Activated CD4-positive, alpha-beta T cell treated with anti-CD3 and anti-CD28 coated beads, Interleukin-2, amount 10 ng/mL, durations not matched to agents 7 days and 5 days (primary cell): ENCODE data around the gene DEFB121. TPM values are rescaled to one million over a fixed set of nuclear protein-coding genes. Genes with fewer than 3 reads are reported as not detected.
"Not testable (repeated sequence)": the region's sequence is repeated elsewhere in the genome, so short reads cannot be mapped to it uniquely, and the experiment has no call there.

Experiments used
- CTCF ChIA-PET: fragments of 350-600 bp; sonication (Branson Sonifier 250); formaldehyde crosslinking; loops from one replicate; lab custom pipeline; 2021; ENCODE audit warnings: antibody characterized with exemption; lab: Charles Lee
- POLR2A ChIA-PET: fragments of 350-600 bp; sonication (Branson Sonifier 250); formaldehyde crosslinking; loops from one replicate; lab custom pipeline; 2021; ENCODE audit warnings: antibody characterized with exemption; lab: Charles Lee
- DNase-seq: peaks from one replicate; pipeline ENCODE4 v3.0.0-alpha.2; 2020
- H3K27ac Mint-ChIP-seq: one replicate; pipeline ENCODE4 v1.8.0; 2021; ENCODE audit warnings: mild to moderate bottlenecking, moderate library complexity, mixed read lengths
- H3K27me3 Mint-ChIP-seq: one replicate; pipeline ENCODE4 v1.8.0; 2021; ENCODE audit warnings: mixed read lengths
- H3K36me3 Mint-ChIP-seq: one replicate; pipeline ENCODE4 v1.8.0; 2021; ENCODE audit warnings: low read depth, mixed read lengths
- H3K4me1 Mint-ChIP-seq: one replicate; pipeline ENCODE4 v1.8.0; 2021; ENCODE audit warnings: mixed read lengths
- H3K4me3 Mint-ChIP-seq: one replicate; pipeline ENCODE4 v1.8.0; 2021; ENCODE audit warnings: mild to moderate bottlenecking, moderate library complexity, mixed read lengths
- H3K9me3 Mint-ChIP-seq: one replicate; pipeline ENCODE4 v1.8.0; 2021; ENCODE audit warnings: mixed read lengths
- total RNA-seq, 2 experiments: library from RNA; stranded (reverse); gene quantifications; one replicate each; pipeline ENCODE4 v1.2.3, GENCODE V29; 2021

Gene DEFB121
- total RNA-seq, result not detected

GRCh38 chr20:31406115-31406514, at the start of gene DEFB121:
Gene DEFB121, minus strand, starts transcription at chr20:31406215. Its CDS starts 63 bp downstream, at chr20:31406152.
- DNase-seq, result no peak
- Mint-ChIP-seq H3K4me3 (no peak within 1 kb of the TSS), H3K36me3 (no peaks in the 10 kb centered on the region), H3K4me1 (no peaks in the 10 kb centered on the region), H3K27ac (no peak within 1 kb of the TSS), H3K27me3 (peaks cover 2% of the 10 kb centered on the region), H3K9me3 (no peaks in the 10 kb centered on the region)
- POLR2A ChIA-PET, result no interaction called here
- CTCF ChIA-PET, result no interaction called here

DNA sequence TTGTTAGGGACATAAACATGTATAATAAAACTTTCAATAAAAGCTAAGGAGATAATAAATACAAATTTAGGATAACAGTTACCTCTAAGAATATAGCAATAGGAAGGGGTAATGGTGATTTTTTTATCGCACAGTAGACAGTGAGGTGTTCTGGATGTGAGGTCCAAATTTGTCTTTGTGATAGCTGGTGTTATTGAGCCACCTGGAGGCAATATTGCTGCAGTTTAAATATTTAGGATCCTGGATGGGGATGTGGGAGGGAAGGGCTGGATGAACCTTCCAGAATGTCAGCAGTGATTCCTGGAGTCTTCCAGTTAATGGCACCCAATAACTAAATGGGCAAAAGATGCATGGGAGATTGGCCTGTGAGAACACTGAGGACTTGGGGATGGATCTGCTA, 48.3 kb upstream of the DEFB121 start:
- H3K36me3 Mint-ChIP-seq, result no peaks in the 10 kb centered on the region
- no peak overlapping the region for H3K4me3 Mint-ChIP-seq
- H3K27ac Mint-ChIP-seq, result no peak overlapping the region
- H3K27me3 Mint-ChIP-seq, result peaks cover 11% of the 10 kb centered on the region
- DNase-seq, result no peak
- H3K4me1 Mint-ChIP-seq, result no peaks in the 10 kb centered on the region
- ChIA-PET POLR2A (no interaction called here), CTCF (interaction anchor here (0.5 to 0.7 kb wide), 2 partner anchors 59 to 108 kb away, joined by 3 read pairs; no protein-coding TSS in a partner anchor)
- no peaks in the 10 kb centered on the region for H3K9me3 Mint-ChIP-seq

DNA sequence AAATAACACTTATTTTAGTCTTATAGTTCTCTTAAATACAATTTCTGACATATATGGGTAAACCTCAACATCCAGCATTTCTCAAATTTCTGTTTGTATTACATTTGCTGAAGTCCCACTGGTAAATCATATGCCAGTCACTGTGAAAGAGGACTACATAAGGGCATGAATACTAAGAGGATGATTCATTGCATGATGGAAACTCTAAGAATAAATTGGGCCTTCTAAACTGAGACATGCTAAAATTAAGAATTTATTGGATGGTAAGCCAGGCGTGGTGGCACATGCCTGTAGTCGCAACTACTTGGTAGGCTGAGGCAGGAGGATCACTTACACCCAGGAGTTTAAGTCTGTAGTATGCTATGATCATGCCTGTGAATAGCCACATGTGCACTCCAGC, 46.6 kb upstream of the DEFB121 start:
- no peak for DNase-seq
- H3K9me3 Mint-ChIP-seq, result no peaks in the 10 kb centered on the region
- no peaks in the 10 kb centered on the region for H3K36me3 Mint-ChIP-seq
- no peaks in the 10 kb centered on the region for H3K4me1 Mint-ChIP-seq
- ChIA-PET POLR2A (no interaction called here), CTCF (no interaction called here)
- no peak overlapping the region for H3K27ac Mint-ChIP-seq
- H3K27me3 Mint-ChIP-seq, result peaks cover 5% of the 10 kb centered on the region
- no peak overlapping the region for H3K4me3 Mint-ChIP-seq

GRCh38 chr20:31449511-31450414, 43.7 kb upstream of the DEFB121 start:
- POLR2A ChIA-PET, result interaction anchor here (0.6 kb wide), 1 partner anchor 59 kb away, joined by 3 read pairs; no protein-coding TSS in a partner anchor
- Mint-ChIP-seq H3K9me3 (no peaks in the 10 kb centered on the region), H3K36me3 (no peaks in the 10 kb centered on the region), H3K4me1 (no peaks in the 10 kb centered on the region), H3K4me3 (no peak overlapping the region), H3K27ac (no peak overlapping the region), H3K27me3 (peaks cover 3% of the 10 kb centered on the region)
- CTCF ChIA-PET, result interaction anchor here (0.6 kb wide), 1 partner anchor 179 kb away, joined by 3 read pairs; no protein-coding TSS in a partner anchor
- DNase-seq, result no peak

- H3K36me3 Mint-ChIP-seq, result no peaks in the 10 kb centered on the region
- H3K4me1 Mint-ChIP-seq, result no peaks in the 10 kb centered on the region
- H3K9me3 Mint-ChIP-seq, result no peaks in the 10 kb centered on the region
- peaks cover 2% of the 10 kb centered on the region for H3K27me3 Mint-ChIP-seq
- DNase-seq, result no peak
- ChIA-PET POLR2A (no interaction called here), CTCF (no interaction called here)
- H3K27ac Mint-ChIP-seq, result no peak overlapping the region
- no peak overlapping the region for H3K4me3 Mint-ChIP-seq
Observed at GRCh38 chr20:31446084-31446819, 40.2 kb upstream of the DEFB121 start.

DNA sequence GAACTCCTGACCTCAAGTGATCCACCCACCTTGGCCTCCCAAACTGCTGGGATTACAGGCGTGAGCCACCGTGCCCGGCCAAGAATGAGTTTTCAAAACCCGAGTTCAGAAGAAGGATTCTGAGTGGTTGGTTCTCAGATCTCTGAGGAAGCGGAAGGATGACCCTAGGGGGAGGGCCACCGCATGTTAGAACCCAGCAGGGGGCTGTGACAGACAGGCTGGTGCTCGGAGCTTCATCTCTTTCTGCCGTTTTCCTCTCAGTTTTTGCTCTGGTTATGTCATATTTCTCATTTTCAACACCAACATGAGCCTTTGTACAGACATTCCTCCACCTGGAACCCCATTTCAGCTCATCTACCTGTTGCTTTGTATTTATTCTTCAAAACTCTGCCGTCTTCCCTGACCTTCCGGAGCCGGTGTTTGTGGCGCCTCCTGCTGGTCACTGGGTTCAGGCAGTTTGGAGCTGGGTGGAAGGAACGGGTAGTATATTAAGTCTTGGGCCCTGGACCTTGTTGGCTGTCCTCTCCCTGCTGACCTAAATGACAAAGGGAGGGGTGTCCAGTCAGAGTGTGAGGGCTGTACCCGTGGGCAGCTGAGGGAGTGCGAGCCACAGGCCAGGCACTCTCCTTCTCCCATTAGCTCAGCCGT, 34.1 kb upstream of the DEFB121 start, which contains the start of gene DEFB123:
DEFB123 (plus strand) TSS at position 621 of the 648 bp plus-strand sequence. CDS start 67 bp downstream, outside the sequence.
- Mint-ChIP-seq H3K4me1 (no peaks in the 10 kb centered on the region), H3K27me3 (no peaks in the 10 kb centered on the region), H3K27ac (no peak within 1 kb of the TSS), H3K4me3 (no peak within 1 kb of the TSS), H3K9me3 (no peaks in the 10 kb centered on the region), H3K36me3 (no peaks in the 10 kb centered on the region)
- no peak for DNase-seq
- ChIA-PET CTCF (interaction anchor here (1.9 kb wide), 1 partner anchor 63 kb away, joined by 4 read pairs; no protein-coding TSS in a partner anchor), POLR2A (no interaction called here)

- Mint-ChIP-seq H3K4me1 (no peaks in the 10 kb centered on the region), H3K9me3 (no peaks in the 10 kb centered on the region), H3K36me3 (no peaks in the 10 kb centered on the region), H3K27me3 (peaks cover 12% of the 10 kb centered on the region), H3K27ac (no peak overlapping the region), H3K4me3 (no peak overlapping the region)
- CTCF ChIA-PET, result no interaction called here
- POLR2A ChIA-PET, result no interaction called here
- DNase-seq, result no peak
Observed at GRCh38 chr20:31430568-31431115, 24.6 kb upstream of the DEFB121 start.

DNA sequence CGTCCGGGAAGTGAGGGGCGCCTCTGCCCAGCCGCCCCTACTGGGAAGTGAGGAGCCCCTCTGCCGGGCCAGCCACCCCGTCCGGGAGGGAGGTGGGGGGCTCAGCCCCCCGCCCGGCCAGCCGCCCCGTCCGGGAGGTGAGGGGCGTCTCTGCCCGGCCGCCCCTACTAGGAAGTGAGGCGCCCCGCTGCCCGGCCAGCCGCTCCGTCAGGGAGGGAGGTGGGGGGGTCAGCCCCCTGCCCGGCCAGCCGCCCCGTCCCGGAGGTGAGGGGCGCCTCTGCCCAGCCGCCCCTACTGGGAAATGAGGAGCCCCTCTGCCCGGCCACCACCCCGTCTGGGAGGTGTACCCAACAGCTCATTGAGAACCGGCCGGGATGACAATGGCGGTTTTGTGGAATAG, 21.6 kb upstream of the DEFB121 start:
- H3K27me3 Mint-ChIP-seq, result peaks cover 17% of the 10 kb centered on the region
- POLR2A ChIA-PET, H3K27ac Mint-ChIP-seq, H3K4me3 Mint-ChIP-seq, H3K9me3 Mint-ChIP-seq, H3K36me3 Mint-ChIP-seq, H3K4me1 Mint-ChIP-seq, CTCF ChIA-PET, DNase-seq: not testable (repeated sequence)

DNA sequence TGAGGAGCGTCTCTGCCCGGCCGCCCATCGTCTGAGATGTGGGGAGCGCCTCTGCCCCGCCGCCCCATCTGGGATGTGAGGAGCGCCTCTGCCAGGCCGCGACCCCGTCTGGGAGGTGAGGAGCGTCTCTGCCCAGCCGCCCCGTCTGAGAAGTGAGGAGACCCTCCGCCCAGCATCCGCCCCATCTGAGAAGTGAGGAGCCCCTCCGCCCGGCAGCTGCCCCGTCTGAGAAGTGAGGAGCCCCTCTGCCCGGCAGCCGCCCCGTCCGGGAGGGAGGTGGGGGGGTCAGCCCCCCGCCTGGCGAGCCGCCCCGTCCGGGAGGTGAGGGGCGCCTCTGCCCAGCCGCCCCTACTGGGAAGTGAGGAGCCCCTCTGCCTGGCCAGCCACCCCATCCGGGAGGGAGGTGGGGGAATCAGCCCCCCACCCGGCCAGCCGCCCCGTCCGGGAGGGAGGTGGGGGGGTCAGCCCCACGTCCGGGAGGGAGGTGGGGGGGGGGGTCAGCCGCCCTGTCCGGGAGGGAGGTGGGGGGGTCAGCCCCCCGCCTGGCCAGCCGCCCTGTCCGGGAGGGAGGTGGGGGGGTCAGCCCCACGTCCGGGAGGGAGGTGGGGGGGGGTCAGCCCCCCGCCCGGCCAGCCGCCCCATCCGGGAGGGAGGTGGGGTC, 21.0 kb upstream of the DEFB121 start:
- H3K36me3 Mint-ChIP-seq, CTCF ChIA-PET, H3K27ac Mint-ChIP-seq, H3K4me3 Mint-ChIP-seq, POLR2A ChIA-PET, H3K9me3 Mint-ChIP-seq, DNase-seq, H3K4me1 Mint-ChIP-seq: not testable (repeated sequence)
- peaks cover 15% of the 10 kb centered on the region for H3K27me3 Mint-ChIP-seq

- DNase-seq, result no peak
- Mint-ChIP-seq H3K27me3 (peaks cover 11% of the 10 kb centered on the region), H3K4me1 (no peaks in the 10 kb centered on the region), H3K27ac (no peak overlapping the region), H3K36me3 (no peaks in the 10 kb centered on the region), H3K4me3 (no peak overlapping the region), H3K9me3 (no peaks in the 10 kb centered on the region)
- ChIA-PET POLR2A (no interaction called here), CTCF (no interaction called here)
Observed at GRCh38 chr20:31425797-31426196, 19.8 kb upstream of the DEFB121 start.

DNA sequence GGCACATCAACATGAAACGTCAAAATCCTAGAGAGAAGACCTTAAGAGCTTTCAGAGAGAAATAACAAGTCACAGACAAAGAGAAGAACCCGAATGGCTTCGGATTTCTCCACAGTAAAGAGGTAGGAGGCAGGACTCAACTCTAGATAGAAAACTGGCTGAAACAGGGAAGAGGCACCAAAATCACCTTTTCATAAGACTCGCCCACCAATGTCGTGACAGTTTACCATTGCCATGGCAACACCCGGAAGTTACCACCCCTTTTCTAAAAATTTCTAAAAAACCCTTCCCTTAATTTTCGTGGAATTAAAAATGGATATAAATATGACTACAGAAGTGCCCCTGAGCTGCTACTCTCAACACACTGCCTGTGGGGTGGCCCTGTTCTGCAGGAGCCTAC, 12.3 kb upstream of the DEFB121 start:
- Mint-ChIP-seq H3K4me1 (no peaks in the 10 kb centered on the region), H3K36me3 (no peaks in the 10 kb centered on the region), H3K27me3 (peaks cover 5% of the 10 kb centered on the region), H3K27ac (no peak overlapping the region), H3K4me3 (no peak overlapping the region), H3K9me3 (no peaks in the 10 kb centered on the region)
- no peak for DNase-seq
- CTCF ChIA-PET, result no interaction called here
- POLR2A ChIA-PET, result no interaction called here

GRCh38 chr20:31415653-31416052, 9.6 kb upstream of the DEFB121 start:
- Mint-ChIP-seq H3K36me3 (no peaks in the 10 kb centered on the region), H3K4me1 (no peaks in the 10 kb centered on the region), H3K9me3 (no peaks in the 10 kb centered on the region), H3K27ac (no peak overlapping the region), H3K4me3 (no peak overlapping the region), H3K27me3 (peaks cover 3% of the 10 kb centered on the region)
- no peak for DNase-seq
- ChIA-PET POLR2A (no interaction called here), CTCF (no interaction called here)
